Stimulated activated CD4-positive, alpha-beta T cell treated with anti-CD3 and anti-CD28 coated beads, Interleukin-4, amount 100 ng/mL, for 1 hour (primary cell): ENCODE results near the gene RNFT2.
"Not testable (repeated sequence)": the region's sequence is repeated elsewhere in the genome, so short reads cannot be mapped to it uniquely, and the experiment has no call there.

Source experiments
- DNase-seq: peaks from one replicate; pipeline ENCODE4 v3.0.0-alpha.2; 2020

RNFT2 gene

DNA sequence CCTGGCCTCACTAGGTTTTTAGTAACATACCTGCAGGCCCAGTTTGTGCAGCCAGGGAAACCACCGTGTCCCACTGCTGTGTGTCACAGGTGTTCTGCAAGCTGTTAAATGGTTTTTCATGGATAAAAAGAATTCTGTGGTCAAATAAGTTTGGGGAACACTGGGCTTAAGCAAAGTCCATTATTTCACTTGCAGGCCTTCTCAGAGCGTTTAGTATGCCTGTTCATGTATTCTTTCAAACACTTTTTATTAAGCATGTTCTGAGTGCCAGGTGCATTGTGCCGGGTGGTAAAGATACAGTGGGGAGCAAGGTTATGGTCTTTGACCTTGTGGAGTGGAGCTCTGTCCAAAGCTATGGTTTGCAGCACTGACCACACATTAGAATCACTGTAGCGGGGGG is 7.4 kb downstream of the RNFT2 start:
- no peak for DNase-seq

DNA sequence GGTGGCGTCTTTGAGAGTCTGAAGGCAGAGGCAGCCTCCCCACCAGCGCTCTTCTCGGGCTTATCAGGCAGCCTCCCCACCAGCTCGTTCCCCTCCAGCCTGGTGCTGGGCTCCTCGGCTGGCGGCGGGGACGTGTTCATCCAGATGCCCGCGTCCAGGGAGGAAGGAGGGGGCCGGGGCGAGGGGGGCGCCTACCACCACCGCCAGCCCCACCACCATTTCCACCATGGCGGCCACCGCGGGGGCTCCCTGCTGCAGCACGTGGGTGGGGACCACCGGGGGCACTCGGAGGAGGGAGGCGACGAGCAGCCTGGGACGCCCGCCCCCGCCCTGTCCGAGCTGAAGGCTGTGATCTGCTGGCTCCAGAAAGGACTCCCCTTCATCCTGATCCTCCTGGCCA is 11.8 kb downstream of the RNFT2 start:
- DNase-seq = no peak

DNA sequence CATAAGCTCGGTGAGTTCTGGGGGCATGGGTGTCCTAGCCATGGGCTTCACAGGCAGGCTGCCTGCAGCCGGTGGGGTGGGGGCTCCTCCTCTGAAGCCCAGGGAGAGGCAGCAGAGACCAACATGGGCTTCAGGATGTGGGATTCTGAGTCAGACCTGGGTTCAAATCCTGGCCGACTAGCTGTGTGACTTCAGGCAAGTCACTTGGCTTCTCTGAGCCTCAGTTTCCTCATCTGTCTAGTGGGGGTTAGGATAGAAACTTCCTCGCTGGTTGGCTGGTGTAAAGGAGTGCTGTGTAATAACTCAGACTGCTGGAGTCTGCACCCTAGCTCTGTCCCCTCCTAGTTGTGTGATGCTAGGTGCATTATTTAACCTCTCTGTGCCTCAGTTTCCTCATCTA is 12.2 kb downstream of the RNFT2 start:
- DNase-seq = no peak

DNA sequence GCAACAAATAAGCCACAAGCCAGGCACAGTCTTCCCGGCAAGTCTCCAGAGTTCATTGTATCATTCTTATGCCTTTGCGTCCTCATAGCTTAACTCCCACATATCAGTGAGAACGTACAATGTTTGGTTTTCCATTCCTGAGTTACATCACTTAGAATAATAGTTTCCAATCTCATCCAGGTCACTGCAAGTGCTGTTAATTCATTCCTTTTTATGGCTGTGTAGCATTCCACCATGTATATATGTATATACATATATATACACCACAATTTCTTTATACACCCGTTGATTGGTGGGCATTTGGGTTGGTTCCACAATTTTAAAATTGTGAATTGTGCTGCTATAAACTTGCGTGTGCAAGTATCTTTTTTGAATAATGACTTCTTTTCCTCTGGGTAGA is 16.0 kb downstream of the RNFT2 start:
- not testable (repeated sequence) for DNase-seq

DNA sequence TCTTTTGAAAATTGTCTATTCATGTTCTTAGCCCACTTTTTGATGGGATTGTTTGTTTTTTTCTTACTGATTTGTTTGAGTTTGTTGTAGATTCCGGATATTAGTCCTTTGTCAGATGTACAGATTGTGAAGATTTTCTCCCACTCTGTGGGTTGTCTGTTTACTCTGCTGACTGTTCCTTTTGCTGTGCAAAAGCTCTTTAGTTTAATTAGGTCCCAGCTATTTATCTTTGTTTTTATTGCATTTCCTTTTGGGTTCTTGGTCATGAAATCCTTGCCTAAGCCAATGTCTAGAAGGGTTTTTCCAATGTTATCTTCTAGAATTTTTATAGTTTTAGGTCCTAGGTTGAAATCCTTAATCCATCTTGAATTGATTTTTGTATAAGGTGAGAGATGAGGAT is 16.7 kb downstream of the RNFT2 start:
- not testable (repeated sequence) for DNase-seq

DNA sequence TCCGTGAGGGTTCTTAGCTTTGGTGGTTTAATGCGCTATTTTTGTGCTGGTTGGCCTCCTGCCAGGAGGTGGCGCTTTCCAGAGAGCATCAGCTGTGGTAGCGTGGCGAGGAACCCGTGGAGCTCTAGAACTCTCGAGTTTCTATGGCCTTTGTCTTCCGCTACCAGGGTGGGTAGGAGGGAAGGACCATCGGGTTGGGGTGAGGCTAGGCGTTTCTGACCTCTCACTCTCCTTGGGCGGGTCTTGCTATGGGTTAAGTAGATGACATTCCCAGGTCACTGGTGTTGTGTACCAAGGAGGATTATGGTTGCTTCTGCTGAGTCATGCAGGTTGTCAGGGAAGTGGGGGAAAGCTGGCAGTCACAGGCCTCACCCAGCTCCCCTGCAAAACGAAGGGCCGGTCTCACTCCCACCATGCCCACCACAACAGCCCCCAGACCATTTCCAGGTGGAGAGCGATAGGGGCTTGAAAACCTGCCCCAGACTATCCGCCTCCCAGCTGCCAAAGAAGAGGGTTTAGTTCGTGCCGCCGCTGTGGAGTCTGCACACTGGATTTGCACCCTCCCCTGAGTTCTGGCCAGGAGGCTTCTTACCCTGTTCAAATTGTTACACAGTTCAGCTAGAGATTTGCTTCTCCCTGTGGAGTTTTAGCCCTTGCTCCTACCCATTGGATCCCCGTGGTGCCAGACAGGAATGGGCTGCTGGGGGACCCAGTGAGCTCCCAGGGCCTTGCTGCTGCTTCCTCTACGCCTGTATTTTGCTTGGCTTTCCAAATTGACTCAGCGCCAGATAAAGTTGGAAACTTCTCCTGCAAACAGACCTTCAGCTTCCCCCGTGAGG is 21.9 kb downstream of the RNFT2 start:
- peak; percentile 23 for DNase-seq

DNA sequence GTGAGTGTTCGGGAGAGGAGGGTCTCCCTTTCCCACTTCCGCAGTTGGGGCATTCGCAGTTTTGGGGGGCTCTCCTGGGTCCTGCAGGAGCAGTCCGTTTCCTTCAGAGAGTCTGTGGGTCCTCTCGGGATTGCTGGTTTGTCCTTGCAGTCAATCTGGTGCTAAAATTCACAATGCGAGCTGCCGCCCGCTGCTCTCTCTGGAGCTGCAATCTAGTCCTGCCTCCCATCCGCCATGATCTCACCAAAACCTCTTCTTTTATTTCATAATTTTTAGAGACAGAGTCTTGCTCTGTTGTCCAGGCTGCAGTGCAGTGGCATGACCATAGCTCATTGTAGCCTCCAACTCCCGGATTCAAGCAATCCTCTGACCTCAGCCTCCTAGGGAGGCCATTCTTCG is 22.5 kb downstream of the RNFT2 start:
- DNase-seq = no peak

DNA sequence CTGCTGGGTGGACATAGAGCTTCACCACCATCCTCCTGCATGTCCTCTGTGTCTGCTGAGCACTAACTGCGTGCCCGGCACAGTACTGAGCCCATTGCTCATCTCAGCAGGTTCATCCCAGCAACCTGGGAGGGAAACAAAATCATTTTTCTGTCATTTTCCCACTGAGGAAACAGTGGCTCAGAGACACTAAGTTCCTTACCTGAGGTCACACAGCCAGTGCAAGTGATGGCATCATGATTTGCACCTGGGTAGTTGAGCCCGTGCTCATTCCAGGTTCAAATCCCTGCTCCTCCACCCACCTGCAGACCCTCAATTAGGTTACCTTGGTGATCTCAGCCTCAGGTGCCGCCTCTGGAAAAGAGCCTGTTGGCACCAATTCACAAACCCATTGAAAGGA is 23.4 kb downstream of the RNFT2 start:
- no peak for DNase-seq

DNA sequence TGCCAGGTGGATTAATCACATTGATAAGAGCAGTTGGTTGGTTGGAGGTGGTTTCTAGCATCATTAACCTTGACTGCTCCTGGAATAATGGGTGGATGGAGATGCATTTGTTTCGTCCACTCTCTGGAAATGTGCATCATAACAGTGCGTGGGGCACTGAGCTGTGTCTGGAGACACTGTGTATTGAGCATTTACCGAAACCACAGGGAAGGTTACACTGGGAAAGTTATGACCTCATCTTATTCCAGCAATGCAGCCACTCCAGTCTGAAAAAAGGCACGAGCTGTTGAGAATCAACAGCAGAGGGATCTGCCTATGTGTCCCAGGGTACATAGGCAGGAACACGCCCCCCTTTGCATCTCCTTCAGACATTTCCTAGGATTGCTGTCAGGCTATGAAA is 27.2 kb downstream of the RNFT2 start:
- DNase-seq = no peak

DNA sequence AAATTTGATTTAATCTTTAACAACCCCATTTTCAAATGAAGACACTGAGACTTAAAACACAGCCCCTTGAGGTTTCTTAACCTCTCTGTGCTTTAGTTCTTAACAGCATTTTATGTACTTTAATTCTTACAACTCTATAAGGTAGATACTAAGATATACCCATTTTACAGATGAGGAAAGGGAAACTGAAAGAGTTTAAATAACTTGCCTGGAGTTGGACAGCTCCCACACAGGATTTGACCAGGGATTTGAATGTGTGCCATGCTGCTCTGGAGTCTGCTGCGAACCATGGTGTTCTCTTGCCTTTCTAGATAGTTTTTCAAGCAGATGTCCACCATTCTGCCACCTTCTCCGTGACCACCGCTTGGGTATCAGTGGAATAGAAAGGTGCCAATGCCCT is 28.2 kb downstream of the RNFT2 start:
- no peak for DNase-seq

DNA sequence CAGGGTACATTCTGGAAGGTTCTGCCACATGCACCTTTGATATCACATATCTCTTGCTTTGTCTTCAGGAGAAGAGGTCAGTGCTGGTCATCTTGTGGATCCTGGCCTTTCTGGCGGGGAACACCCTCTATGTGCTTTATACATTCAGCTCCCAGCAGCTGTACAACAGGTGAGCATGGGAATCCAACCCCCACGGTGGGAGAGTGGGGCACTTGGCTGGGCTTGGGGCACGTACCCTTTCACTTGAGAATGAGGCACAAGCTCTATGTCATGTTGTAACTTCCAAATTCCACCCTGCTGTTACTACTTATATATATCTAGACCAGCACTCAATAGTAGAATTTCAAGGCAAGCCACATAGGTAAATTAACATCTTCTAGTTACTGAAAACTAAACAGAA is 28.6 kb downstream of the RNFT2 start:
- no peak for DNase-seq

DNA sequence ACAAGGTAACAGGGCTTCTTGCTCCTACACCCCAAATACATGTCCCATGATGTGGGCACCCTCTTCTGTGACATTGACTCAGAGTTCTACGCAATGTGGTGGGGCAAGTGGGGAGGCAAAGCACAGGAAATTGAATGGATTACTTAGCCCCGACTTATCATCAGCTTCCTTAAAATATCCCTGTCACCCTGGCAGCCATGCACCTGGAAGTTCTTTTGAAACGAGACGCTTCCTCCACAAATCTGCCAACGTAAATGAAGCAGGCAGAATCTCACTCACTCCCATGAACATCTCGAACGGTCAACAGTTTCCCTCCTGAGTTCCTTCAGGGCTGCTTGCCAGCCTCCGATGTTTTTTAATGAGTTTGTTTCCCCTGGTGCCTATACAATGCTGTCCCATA is 33.5 kb downstream of the RNFT2 start:
- no peak for DNase-seq

DNA sequence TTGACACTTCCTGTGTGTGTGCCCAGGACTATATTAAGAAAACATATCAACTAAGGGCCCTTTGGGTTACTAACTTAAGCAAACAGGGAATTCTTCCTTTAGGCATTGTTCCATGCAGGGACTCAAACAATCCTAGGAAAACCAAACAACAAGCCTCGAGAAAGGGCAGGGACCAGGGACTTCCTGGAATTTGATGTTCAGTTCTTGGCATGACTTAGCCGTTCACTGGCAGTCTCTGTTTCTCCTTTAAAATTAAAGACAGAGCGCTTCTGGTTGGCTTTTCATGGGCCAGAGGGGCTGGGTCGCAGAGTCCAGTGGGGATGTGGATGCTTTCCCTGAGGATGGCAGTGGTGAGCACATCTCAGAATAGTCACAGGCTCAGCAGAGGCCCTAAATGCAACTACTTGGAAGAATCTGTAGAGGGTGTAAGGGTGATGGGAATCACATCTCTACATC is 35.2 kb downstream of the RNFT2 start:
- DNase-seq = no peak

DNA sequence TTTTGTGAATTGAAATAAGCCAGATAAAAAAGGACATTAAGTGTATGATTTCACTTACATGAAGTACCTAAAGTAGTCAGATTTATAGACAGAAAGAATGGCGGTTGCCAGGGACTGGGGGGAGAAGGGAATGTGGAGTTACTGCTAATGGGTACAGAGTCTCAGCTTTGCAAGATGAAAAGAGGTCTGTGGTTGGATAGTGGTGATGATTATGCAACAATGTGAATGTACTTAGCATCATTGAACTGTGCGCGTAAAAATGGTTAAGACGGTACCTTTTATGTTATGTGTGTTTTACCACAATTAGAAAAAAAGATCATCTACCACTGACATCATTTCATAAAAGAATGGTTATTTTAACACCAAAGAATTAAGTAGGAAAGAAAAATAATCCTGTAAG is 35.9 kb downstream of the RNFT2 start:
- DNase-seq = no peak

DNA sequence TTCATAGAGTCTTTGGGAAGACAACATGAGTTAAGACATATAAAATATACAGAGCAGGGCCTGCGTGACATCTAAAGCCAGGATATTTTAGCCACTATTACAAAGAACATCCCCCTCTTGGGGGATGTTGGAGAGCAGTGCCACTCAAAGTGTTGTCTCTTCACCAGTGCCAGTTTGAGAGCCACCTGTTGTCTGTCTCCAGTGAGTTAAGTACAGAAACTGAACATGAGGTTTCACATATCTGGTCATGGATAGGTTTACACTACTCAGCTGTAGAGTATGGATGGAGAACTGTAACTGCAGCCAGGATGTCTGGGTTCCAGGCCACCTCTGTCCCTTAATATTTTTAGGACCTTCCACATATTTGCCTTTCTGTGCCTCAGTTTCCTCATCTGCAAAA is 39.1 kb downstream of the RNFT2 start:
- no peak for DNase-seq

DNA sequence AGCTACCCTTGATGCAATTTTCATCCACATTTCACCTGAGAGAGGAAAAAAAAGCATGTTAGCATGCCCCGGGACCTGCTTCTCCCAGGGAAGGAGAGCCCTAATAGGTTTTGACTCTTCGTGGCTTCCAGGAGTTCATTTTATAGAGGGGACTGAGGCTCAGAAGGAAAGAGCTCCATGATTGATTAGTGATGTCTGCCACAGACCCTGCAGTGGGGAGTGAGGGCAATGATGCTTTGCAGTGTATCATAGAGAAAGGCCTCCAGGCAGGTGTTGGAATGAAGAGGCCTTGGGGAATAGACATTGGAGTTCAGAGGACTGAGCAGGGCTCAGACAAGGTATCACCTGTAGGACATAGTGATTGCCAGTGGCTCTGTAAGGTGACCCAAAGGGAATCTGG is 41.5 kb downstream of the RNFT2 start:
- DNase-seq = no peak

DNA sequence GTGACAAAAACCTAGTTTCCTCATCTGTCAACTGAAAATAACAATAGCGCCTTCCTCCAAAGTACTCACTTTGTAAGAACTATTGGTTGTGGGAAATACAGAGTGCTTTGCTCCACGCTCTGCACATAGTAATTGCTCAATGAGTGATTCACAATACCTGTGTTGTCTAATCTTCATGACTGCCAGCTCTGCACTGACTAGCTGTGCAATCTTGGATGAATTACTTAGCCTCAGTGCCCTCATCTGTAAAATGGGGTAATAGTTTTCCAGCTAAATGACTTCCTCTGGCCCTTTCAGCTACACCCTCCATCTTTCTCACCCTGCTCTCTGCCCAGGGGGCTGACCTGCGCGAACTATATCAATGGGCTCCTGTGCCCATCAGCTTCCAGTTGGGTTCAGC is 42.8 kb downstream of the RNFT2 start:
- DNase-seq = no peak

DNA sequence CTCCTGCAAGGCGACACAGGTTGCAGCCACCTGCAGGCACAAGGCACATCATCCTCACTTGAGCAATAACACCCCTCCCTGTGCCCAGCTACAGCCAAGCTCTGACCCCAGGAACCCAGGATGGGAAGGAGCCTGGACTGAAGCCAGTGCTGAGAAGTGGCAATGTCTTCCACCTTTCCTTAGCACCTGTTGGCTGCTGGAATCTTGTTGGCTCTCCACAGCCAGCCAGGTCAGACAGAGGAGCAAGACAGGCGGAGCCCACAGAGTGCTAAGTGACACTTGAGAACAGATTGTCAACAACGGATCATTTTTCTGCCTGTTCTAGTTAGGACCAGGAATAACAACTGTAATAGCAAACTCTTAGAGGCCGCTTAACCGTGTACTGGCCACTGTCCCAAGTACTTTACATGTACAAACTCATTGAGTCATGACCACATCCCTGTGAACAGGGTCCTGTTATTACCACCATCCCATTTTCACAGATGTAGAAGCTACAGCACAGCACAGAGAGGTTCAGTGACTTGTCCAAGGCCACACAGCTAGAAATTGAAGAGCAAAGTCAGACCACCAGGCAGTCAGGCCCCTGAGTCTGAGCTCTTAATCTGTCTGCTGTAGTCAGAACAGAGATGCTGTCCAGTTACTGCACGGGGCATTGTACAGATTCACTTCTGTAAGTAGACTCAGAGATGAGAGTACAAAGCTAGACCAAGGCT is 45.6 kb downstream of the RNFT2 start:
- no peak for DNase-seq

DNA sequence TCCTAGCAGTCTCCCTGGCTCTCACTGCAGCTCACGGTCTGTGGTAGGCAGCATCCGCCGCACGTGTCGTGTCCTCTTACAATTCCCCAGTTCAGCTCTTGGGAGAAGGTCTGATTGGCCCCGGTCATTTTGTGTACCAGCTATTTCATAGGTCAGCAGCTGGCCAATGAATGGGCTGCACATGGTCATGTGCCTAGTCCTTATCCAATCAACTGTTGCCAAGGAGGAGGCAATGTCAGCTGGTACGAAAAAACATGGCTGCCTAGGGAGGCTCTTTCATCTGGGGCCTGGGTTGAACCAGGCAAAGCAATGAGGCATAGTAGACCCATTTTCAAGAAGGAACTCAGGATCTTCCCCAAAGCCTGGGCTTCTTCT is 46.1 kb downstream of the RNFT2 start:
- DNase-seq = no peak

DNA sequence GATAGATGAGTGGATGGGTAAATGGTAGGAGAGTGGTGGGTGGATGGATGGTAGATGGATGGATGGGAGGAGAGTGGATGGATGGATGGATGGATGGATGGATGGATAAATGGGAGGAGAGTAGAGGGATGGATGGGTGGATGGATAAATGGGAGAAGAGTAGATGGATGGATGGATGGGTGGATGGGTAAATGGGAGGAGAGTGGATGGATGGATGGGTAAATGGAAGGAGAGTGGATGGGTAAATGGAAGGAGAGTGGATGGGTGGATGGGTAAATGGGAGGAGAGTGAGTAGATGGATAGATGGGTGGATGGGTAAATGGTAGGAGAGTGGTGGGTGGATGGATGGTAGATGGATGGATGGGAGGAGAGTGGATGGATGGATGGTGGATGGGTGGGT is 51.4 kb downstream of the RNFT2 start:
- DNase-seq = not testable (repeated sequence)

DNA sequence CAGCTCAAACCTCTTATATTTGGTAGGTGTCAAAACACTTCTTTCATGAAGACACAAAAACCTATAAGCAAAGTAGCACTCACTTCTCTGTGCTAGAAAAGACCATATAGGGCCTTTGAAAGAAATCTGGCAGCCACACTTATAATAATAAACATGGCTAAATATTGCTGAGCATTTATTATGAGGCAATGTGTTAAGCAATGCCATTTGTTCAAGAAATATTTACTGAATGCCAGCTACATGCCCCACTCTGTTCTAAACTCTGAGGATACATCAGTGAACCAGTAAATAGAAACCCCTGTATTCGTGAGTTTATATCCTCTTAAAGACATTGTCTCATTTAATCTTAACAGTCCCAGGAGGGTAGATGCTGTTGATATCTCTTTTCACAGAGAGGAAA is 52.0 kb downstream of the RNFT2 start:
- no peak for DNase-seq

DNA sequence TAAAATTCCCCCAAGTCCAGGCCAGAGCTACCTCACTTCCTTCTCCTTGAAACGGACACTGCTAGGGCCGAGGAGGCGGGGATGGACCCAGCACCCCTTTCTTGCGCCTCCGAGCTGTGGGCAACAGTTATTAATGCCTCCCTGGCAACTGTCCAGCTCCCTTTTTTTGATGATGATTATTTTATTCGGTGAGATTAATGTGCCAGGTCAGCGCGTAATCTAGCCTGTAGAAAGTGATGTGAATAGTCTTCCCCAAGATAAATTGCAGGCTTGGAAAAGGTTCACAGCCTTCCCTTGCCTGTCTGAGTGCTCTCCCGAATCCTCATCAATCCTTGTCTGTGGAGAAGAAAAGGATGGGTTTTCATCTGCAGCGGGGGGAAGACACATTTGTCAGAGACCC is 54.3 kb downstream of the RNFT2 start:
- no peak for DNase-seq

DNA sequence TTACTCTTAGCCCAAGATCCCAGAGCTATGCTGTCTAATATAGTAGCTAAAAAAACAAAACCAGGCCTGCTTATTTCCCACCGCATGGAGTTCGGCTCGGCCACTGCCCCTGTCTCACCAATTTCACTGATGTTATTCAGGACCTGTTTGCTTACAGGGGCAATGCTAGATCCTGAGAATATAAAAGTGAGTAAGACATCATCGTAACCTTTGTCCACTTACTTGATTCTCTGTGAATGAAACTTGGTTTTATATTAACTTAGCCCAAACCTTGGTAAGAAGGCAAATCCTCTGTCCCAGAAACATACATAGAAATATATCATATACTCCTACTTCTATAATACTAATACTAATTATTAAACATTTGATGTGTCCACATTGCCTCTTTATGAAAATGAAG is 56.6 kb downstream of the RNFT2 start:
- DNase-seq = no peak

DNA sequence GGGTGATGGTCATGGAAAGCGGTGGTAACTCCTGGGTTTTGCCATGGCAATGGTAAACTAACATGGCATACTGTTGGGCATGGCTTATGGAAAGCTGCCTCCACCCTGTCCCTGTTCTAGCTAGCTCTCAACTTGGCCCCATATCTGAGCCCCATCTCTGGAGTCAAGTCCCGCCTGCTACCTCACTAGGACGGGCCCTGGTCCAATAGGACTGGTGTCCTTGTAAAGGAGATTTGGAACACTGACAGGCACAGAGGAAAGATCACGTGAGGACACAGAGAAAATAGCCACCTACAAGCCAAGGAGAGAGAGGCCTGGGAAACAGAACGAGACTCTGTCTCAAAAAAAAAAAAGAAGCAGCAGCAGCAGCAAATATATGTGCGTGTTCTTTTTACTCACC is 59.8 kb downstream of the RNFT2 start:
- DNase-seq = no peak

DNA sequence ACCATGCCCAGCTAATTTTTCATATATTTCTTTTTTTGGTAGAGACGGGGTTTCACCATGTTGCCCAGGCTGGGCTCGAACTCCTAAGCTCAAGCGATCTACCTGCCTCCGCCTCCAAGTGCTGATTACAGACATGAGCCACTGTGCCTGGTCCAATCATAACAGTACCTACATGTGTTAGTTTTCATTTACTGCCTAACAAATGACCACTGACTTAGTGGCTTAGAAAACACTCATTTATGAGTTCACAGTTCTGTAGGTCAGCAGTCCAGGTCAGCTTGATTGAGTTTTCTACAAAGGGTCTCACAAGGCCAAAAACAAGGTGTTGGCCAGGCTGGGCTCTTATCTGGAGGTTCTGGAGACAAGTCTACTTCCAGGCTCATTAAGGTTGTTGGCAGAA is 60.6 kb downstream of the RNFT2 start:
- DNase-seq = no peak
